ENCODE data around the gene AKAP11. TPM values are rescaled to one million over a fixed set of nuclear protein-coding genes. Genes with fewer than 3 reads are reported as not detected.

Gene AKAP11, protein sequence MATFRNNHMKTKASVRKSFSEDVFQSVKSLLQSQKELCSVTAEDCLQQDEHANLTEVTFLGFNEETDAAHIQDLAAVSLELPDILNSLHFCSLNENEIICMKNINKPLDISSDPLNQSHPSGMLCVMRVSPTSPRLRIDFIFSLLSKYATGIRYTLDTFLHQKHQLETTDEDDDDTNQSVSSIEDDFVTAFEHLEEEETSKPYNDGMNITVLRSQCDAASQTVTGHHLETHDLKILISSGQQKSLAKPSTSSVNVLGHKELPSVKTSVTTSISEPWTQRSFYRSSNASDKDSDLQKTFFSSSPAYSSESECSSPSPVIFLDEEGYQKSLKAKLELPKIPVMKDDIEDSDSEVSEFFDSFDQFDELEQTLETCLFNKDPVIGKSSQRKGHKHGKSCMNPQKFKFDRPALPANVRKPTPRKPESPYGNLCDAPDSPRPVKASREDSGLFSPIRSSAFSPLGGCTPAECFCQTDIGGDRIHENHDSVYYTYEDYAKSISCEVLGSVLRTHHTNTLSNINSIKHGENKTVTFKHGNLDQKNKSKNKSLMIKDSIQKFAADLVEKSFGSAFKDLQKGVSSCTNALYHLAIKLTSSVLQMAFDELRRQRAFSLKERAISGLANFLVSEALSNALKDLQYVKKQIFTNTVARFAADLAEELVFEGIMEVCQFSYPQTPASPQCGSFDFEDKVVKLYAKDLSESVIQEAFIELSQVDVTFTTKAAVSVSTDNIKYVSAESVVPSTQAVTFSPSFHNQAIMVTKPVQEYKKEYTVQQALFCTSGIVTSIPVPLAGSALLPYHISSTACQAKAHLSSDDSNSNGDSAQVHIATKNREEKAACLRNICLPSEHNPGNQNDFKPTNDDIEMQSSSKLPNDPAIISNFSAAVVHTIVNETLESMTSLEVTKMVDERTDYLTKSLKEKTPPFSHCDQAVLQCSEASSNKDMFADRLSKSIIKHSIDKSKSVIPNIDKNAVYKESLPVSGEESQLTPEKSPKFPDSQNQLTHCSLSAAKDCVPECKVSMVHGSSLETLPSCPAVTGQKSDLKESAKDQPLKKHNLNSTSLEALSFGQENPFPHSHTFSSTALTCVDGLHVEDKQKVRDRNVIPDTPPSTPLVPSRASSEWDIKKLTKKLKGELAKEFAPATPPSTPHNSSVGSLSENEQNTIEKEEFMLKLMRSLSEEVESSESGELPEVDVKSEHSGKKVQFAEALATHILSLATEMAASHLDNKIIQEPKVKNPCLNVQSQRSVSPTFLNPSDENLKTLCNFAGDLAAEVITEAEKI (N-terminal part only)
- total RNA-seq (2011; cell fraction: chromatin; rRNA removed; ENCODE audit: low replicate concordance) = 13.3 and 62.5 TPM in 2 replicates
- total RNA-seq (2011; cell fraction: nucleolus; rRNA removed) = 8.3 and 14.7 TPM in 2 replicates
- total RNA-seq (2011; cell fraction: nucleoplasm; rRNA removed) = 25.0 and 35.9 TPM in 2 replicates
- total RNA-seq (2014; rRNA removed) = 6.7 and 7.5 TPM in 2 replicates
- total RNA-seq (2014; rRNA removed; fragmentation: Illumina TruSeq; extraction: Trizol) = 15.5 and 16.9 TPM in 2 replicates
- 10.7 and 10.9 TPM in 2 replicates for total RNA-seq (2015; rRNA removed; fragmentation: Illumina TruSeq; extraction: Trizol)
- 14.5 and 15.4 TPM in 2 replicates for total RNA-seq (2021)
- 26.4 and 31.3 TPM in 2 replicates for polyA plus RNA-seq (2011; rRNA removed)
- polyA plus RNA-seq (2011; cell fraction: cytosol; rRNA removed) = 4.0 and 10.1 TPM in 2 replicates
- 17.0 and 23.9 TPM in 2 replicates for polyA plus RNA-seq (2011; cell fraction: nucleus; rRNA removed)
- polyA plus RNA-seq (2012) = 9.0 and 11.6 TPM in 2 replicates
- polyA plus RNA-seq (2014; fragmentation: Illumina TruSeq; extraction: Trizol) = 10.2 and 12.3 TPM in 2 replicates
- polyA plus RNA-seq (2014; fragmentation: Nextera tagmentation; extraction: Ambion mirVana) = 1 to 10 TPM; 2.2 to 3.5 TPM
- 7.1 and 7.9 TPM in 2 replicates for polyA plus RNA-seq (2014; rRNA removed)
- polyA minus RNA-seq (2011; rRNA and poly(A)+ RNA removed) = 77.9 and 91.3 TPM in 2 replicates
- polyA minus RNA-seq (2011; cell fraction: cytosol; rRNA and poly(A)+ RNA removed) = 17.3 and 24.0 TPM in 2 replicates
- polyA minus RNA-seq (2011; cell fraction: nucleus; rRNA and poly(A)+ RNA removed) = 24.0 and 45.7 TPM in 2 replicates
- Bru-seq, nascent RNA = percentile 87 among the genes with signal in this experiment
- BruChase-seq, experiment 1, labeled RNA remaining after a 2-hour chase = percentile 87 among the genes with signal in this experiment
- percentile 88 among the genes with signal in this experiment for BruChase-seq, experiment 2, labeled RNA remaining after a 6-hour chase
- long read RNA-seq, experiment 1, partial matches to known transcripts = 2 of 7 reads
- long read RNA-seq, experiment 1, other reads (novel, unspliced or antisense) = 5 of 7 reads
- long read RNA-seq, experiment 2, partial matches to known transcripts = 0 of 6 reads
- long read RNA-seq, experiment 2, other reads (novel, unspliced or antisense) = 6 of 6 reads
- long read RNA-seq, experiment 3, partial matches to known transcripts = 4 of 6 reads
- long read RNA-seq, experiment 3, other reads (novel, unspliced or antisense) = 2 of 6 reads

DNA sequence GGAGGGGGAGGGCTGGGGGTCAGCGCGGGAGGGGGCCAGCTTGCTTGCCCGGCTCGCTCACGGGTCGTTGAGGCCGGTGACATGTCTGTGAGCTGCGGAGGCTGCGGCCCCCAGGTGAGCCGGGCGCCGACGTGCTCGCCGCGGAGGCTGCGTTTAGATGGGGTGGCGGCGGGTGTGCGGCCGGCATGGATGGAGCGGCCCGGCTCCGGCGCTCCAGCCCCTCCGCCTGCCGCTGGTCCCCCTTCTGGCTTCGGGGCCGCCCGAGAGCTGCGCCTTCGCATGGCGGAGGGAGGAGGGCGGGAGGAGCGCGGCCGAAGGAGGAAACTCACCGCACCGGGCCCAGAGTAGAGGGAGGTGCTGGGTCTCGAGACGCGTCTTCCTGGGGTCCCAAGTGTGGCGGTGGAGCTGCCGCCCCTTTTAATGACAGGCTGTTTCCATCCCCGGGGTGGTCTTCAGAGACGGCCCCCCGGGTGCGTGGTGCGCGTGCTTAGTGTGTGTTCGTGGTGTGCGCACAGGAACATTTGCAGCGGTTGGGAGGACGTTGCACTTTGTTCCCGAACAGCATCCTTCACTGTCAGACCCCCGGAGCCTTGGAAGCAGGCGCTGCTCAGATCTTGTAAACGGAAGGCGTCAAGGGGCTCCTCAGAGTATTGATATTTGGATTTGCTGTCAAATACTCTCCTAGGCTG lies at the start of gene AKAP11:
Gene AKAP11 (plus strand): TSS at position 38 of the 689 bp plus-strand sequence. CDS start 14,197 bp downstream, outside the sequence.
- Histone ChIP-seq H3K79me2 (ENCODE audit: control insufficient read depth, insufficient read depth, low read length) (peaks cover 53% of the 10 kb centered on the region), H3K27ac (ENCODE audit: extremely low read depth, low read depth, low read length) (peak within 1 kb of the TSS; percentile 82), H3K36me3 (ENCODE audit: control insufficient read depth, insufficient read depth, low read length) (no peaks in the 10 kb centered on the region; the same call in 2 of the 3 replicates), H3K4me2 (ENCODE audit: insufficient read depth, low read length) (peak within 1 kb of the TSS; percentile 91), H3K4me1 (replicated peaks in 1 of 2; ENCODE audit: control insufficient read depth in 2 of 2, insufficient read depth in 2 of 2, low read length in 2 of 2) (peaks cover 8 to 15% of the 10 kb centered on the region in 2 experiments; a peak in 4 of 5 replicates), H3K27me3 (ENCODE audit: control insufficient read depth in 2 of 2, insufficient read depth in 2 of 2, low read length in 2 of 2) (no peaks in the 10 kb centered on the region), H3K9me3 (replicated peaks; ENCODE audit: control insufficient read depth, insufficient read depth, low read depth, low read length) (peaks cover 7% of the 10 kb centered on the region), H2AFZ (ENCODE audit: low read depth, low read length) (peak within 1 kb of the TSS; percentile 85), H3K9me1 (ENCODE audit: control insufficient read depth, insufficient read depth, low read length) (no peaks in the 10 kb centered on the region), H3K9ac (ENCODE audit: insufficient read depth in 1 of 2, low read depth in 2 of 2, low read length in 2 of 2) (peak within 1 kb of the TSS; percentile 87 to 97), H3K4me3 (peak within 1 kb of the TSS; percentile 83), H4K20me1 (replicated peaks; ENCODE audit: control insufficient read depth, insufficient read depth, low read length) (no peaks in the 10 kb centered on the region)
- ChIA-PET POLR2A (interaction anchor here (0.6 to 0.7 kb wide), 3 partner anchors 10 to 934 kb away, joined by 3 to 5 read pairs (median 4); no protein-coding TSS in a partner anchor), CTCF (ENCODE audit: low intra/inter-chr PET ratio) (no interaction called here)
- intact Hi-C loops (cut with micrococcal nuclease) (loop anchor here (5.0 to 10.0 kb wide), 2 partner anchors 100 to 227 kb away; partner anchors contain the start of gene DGKH), in situ Hi-C loops (cut with MboI) (no loop called here)
- FAIRE-seq (no peak), ATAC-seq (peak; percentile 67), DNase-seq (ENCODE audit: extremely low read depth in 1 of 4, low spot score in 3 of 4) (peak in 2 of 4 experiments; percentile 21 to 52)
- no TSS peak for BruUV-seq (replicated peaks)
- WGBS (ENCODE audit: insufficient coverage, low coverage, missing lambda C conversion rate) = 0% methylated on average over 27 of the region's 59 CpGs
- no peak for TF ChIP-seq XRCC4 (IDR thresholded peaks at IDR 0.05; ENCODE audit: extremely low read depth, insufficient read depth, insufficient read length)
- TF ChIP-seq ZNF551 (CRISPR knock-in tag; IDR thresholded peaks at IDR 0.05) = no peak
- TF ChIP-seq EZH2 (IDR thresholded peaks at IDR 0.05; ENCODE audit: borderline replicate concordance, low read depth, low read length) = no peak
- TF ChIP-seq, protein P1, sequence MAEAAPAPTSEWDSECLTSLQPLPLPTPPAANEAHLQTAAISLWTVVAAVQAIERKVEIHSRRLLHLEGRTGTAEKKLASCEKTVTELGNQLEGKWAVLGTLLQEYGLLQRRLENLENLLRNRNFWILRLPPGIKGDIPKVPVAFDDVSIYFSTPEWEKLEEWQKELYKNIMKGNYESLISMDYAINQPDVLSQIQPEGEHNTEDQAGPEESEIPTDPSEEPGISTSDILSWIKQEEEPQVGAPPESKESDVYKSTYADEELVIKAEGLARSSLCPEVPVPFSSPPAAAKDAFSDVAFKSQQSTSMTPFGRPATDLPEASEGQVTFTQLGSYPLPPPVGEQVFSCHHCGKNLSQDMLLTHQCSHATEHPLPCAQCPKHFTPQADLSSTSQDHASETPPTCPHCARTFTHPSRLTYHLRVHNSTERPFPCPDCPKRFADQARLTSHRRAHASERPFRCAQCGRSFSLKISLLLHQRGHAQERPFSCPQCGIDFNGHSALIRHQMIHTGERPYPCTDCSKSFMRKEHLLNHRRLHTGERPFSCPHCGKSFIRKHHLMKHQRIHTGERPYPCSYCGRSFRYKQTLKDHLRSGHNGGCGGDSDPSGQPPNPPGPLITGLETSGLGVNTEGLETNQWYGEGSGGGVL (CRISPR knock-in tag; IDR thresholded peaks at IDR 0.05) = no peak
- TF ChIP-seq ZNF175 (CRISPR knock-in tag; IDR thresholded peaks at IDR 0.05; ENCODE audit: low read depth) = no peak
- no peak for TF ChIP-seq SPI1 (IDR thresholded peaks at IDR 0.05; ENCODE audit: borderline replicate concordance, low read depth, low read length)
- TF ChIP-seq, protein P2, sequence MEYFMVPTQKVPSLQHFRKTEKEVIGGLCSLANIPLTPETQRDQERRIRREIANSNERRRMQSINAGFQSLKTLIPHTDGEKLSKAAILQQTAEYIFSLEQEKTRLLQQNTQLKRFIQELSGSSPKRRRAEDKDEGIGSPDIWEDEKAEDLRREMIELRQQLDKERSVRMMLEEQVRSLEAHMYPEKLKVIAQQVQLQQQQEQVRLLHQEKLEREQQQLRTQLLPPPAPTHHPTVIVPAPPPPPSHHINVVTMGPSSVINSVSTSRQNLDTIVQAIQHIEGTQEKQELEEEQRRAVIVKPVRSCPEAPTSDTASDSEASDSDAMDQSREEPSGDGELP (CRISPR knock-in tag; IDR thresholded peaks at IDR 0.05; ENCODE audit: borderline replicate concordance) = no peak
- no peak for TF ChIP-seq PHB (CRISPR knock-in tag; IDR thresholded peaks at IDR 0.05)
- TF ChIP-seq MBD2 (IDR thresholded peaks at IDR 0.05; ENCODE audit: borderline replicate concordance, low read depth) = no peak

Measured in K562 (cell line).